ENCODE measurements around the gene FAM170B. TPM values are rescaled to one million over a fixed set of nuclear protein-coding genes. Genes with fewer than 3 reads are reported as not detected.

FAM170B gene
- total and polyA plus RNA-seq, 2 donors (not counting 3 experiments of a cell fraction or from before 2014, with no cell fraction given) = not detected

DNA sequence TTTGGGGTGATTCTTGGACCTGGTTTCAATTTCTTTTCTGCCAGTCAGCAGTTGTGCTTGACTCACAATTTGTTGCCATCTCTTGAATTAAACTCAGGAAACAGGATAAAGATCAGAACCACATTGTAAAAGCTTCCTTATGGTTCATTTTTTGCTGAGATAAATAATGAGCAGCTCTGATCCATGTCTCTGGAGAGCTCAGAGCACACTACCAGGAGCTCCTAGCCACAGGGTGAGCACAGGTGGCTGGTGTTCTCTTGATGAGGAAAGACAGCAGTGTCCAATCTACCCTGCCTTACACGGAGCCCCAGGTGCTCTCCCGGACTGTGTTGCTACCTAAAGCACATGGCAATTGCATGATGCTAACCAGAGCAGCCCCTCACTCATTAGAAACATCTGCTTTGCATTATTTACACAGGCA, 17.2 kb upstream of the FAM170B start:
- Histone ChIP-seq H3K27ac (ENCODE audit: insufficient read depth, low read depth, low read length) (no peak overlapping the region), H4K20me1 (replicated peaks; ENCODE audit: control insufficient read depth, extremely low read depth, insufficient read depth, low read length) (no peaks in the 10 kb centered on the region), H3K36me3 (ENCODE audit: control insufficient read depth in 2 of 2, extremely low read depth in 1 of 2, insufficient read depth in 2 of 2, low read length in 2 of 2) (no peaks in the 10 kb centered on the region), H3K4me2 (ENCODE audit: insufficient read depth, low read length) (no peak overlapping the region), H3K4me3 (replicated peaks in 1 of 3; ENCODE audit: insufficient read depth in 1 of 3, low read depth in 1 of 3, low read length in 3 of 3) (no peak overlapping the region), H2AFZ (ENCODE audit: low read depth, low read length) (no peak overlapping the region), H3K9me1 (replicated peaks; ENCODE audit: control insufficient read depth, extremely low read depth, insufficient read depth, low read length) (no peaks in the 10 kb centered on the region), H3K27me3 (ENCODE audit: control insufficient read depth in 2 of 2, insufficient read depth in 2 of 2, low read length in 2 of 2) (peaks cover 0 to 5% of the 10 kb centered on the region in 2 experiments), H3K9me3 (replicated peaks; ENCODE audit: control insufficient read depth, insufficient read depth, low read length) (no peaks in the 10 kb centered on the region), H3K79me2 (ENCODE audit: control insufficient read depth, insufficient read depth, low read length) (no peaks in the 10 kb centered on the region), H3K4me1 (ENCODE audit: control insufficient read depth, extremely low read depth, insufficient read depth, low read length) (no peaks in the 10 kb centered on the region), H3K9ac (replicated peaks; ENCODE audit: extremely low read depth, insufficient read depth, low read length) (no peak overlapping the region)
- intact Hi-C loops (cut with micrococcal nuclease) (no loop called here), dilution Hi-C loops (cut with MboI; ENCODE audit: extremely low pct_ligation_motif_present, low sequenced_read_pairs) (no loop called here)
- ChIA-PET POLR2A (no interaction called here), CTCF (interaction anchor here (1.1 kb wide), 1 partner anchor 13 kb away, joined by 3 read pairs; no protein-coding TSS in a partner anchor)
- TF ChIP-seq POLR2AphosphoS5 (IDR thresholded peaks at IDR 0.05; ENCODE audit: insufficient read depth, low read depth, low read length) = no peak
- TF ChIP-seq JUN (IDR thresholded peaks at IDR 0.05; ENCODE audit: borderline replicate concordance, insufficient read depth, insufficient read length, low read depth) = no peak
- TF ChIP-seq GATA2 (IDR thresholded peaks at IDR 0.05; ENCODE audit: insufficient read depth, insufficient read length, low read depth, low read length) = no peak
- no peak for TF ChIP-seq FOS (IDR thresholded peaks at IDR 0.05; ENCODE audit: borderline replicate concordance, insufficient read depth, low read length)
- no peak for TF ChIP-seq MYC (IDR thresholded peaks at IDR 0.05; ENCODE audit: low read depth, low read length)
- TF ChIP-seq EZH2 (IDR thresholded peaks at IDR 0.05; ENCODE audit: borderline replicate concordance, low read depth, low read length, severe bottlenecking) = no peak
- no peak for TF ChIP-seq POLR2A (IDR thresholded peaks at IDR 0.05; ENCODE audit: low read depth, low read length)
- FAIRE-seq = no peak
- no peak for DNase-seq (ENCODE audit: low read depth, low spot score)
- no TSS peak for BruUV-seq (replicated peaks)

DNA sequence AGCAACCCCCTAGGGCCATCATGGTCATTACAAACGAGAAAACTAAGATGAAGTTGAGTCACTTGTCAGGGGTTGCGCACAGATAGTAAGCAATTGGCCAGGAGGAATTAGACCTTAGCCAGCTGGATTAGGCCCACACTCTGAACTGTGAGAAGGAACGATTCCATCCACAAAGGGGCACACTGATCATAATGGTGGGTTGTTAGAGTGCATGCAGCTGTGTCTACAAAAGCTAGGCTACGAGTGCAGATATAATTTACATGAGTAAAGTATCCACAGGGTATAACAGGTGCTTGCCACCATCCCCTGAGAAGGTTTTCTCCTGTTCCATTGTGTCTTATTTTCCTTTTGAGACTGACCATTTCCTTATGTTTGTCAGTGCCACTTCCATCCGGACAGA, 16.6 kb upstream of the FAM170B start:
- Histone ChIP-seq H3K9ac (replicated peaks; ENCODE audit: extremely low read depth, insufficient read depth, low read length) (no peak overlapping the region), H3K27me3 (ENCODE audit: control insufficient read depth in 2 of 2, insufficient read depth in 2 of 2, low read length in 2 of 2) (peaks cover 0 to 5% of the 10 kb centered on the region in 2 experiments), H3K4me3 (replicated peaks in 1 of 3; ENCODE audit: insufficient read depth in 1 of 3, low read depth in 1 of 3, low read length in 3 of 3) (no peak overlapping the region), H3K36me3 (ENCODE audit: control insufficient read depth in 2 of 2, extremely low read depth in 1 of 2, insufficient read depth in 2 of 2, low read length in 2 of 2) (no peaks in the 10 kb centered on the region), H3K9me3 (replicated peaks; ENCODE audit: control insufficient read depth, insufficient read depth, low read length) (no peaks in the 10 kb centered on the region), H4K20me1 (replicated peaks; ENCODE audit: control insufficient read depth, extremely low read depth, insufficient read depth, low read length) (no peaks in the 10 kb centered on the region), H3K9me1 (replicated peaks; ENCODE audit: control insufficient read depth, extremely low read depth, insufficient read depth, low read length) (no peaks in the 10 kb centered on the region), H3K79me2 (ENCODE audit: control insufficient read depth, insufficient read depth, low read length) (no peaks in the 10 kb centered on the region), H3K4me1 (ENCODE audit: control insufficient read depth, extremely low read depth, insufficient read depth, low read length) (no peaks in the 10 kb centered on the region), H3K27ac (ENCODE audit: insufficient read depth, low read depth, low read length) (no peak overlapping the region), H2AFZ (ENCODE audit: low read depth, low read length) (no peak overlapping the region), H3K4me2 (ENCODE audit: insufficient read depth, low read length) (no peak overlapping the region)
- POLR2A ChIA-PET = no interaction called here
- TF ChIP-seq POLR2AphosphoS5 (IDR thresholded peaks at IDR 0.05; ENCODE audit: insufficient read depth, low read depth, low read length) (no peak), POLR2A (IDR thresholded peaks at IDR 0.05; ENCODE audit: low read depth, low read length) (no peak), MYC (IDR thresholded peaks at IDR 0.05; ENCODE audit: low read depth, low read length) (no peak), FOS (IDR thresholded peaks at IDR 0.05; ENCODE audit: borderline replicate concordance, insufficient read depth, low read length) (no peak), JUN (IDR thresholded peaks at IDR 0.05; ENCODE audit: borderline replicate concordance, insufficient read depth, insufficient read length, low read depth) (no peak), EZH2 (IDR thresholded peaks at IDR 0.05; ENCODE audit: borderline replicate concordance, low read depth, low read length, severe bottlenecking) (no peak), GATA2 (IDR thresholded peaks at IDR 0.05; ENCODE audit: insufficient read depth, insufficient read length, low read depth, low read length) (no peak)
- TF ChIP-seq, protein P1, sequence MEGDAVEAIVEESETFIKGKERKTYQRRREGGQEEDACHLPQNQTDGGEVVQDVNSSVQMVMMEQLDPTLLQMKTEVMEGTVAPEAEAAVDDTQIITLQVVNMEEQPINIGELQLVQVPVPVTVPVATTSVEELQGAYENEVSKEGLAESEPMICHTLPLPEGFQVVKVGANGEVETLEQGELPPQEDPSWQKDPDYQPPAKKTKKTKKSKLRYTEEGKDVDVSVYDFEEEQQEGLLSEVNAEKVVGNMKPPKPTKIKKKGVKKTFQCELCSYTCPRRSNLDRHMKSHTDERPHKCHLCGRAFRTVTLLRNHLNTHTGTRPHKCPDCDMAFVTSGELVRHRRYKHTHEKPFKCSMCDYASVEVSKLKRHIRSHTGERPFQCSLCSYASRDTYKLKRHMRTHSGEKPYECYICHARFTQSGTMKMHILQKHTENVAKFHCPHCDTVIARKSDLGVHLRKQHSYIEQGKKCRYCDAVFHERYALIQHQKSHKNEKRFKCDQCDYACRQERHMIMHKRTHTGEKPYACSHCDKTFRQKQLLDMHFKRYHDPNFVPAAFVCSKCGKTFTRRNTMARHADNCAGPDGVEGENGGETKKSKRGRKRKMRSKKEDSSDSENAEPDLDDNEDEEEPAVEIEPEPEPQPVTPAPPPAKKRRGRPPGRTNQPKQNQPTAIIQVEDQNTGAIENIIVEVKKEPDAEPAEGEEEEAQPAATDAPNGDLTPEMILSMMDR (IDR thresholded peaks at IDR 0.05; ENCODE audit: extremely low read depth in 1 of 2, insufficient read depth in 1 of 2, low read depth in 1 of 2, low read length in 2 of 2) = no peak
- TF ChIP-seq, protein P2, sequence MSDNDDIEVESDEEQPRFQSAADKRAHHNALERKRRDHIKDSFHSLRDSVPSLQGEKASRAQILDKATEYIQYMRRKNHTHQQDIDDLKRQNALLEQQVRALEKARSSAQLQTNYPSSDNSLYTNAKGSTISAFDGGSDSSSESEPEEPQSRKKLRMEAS (IDR thresholded peaks at IDR 0.05; ENCODE audit: insufficient read depth, insufficient read length) = no peak
- dilution Hi-C loops (cut with MboI; ENCODE audit: extremely low pct_ligation_motif_present, low sequenced_read_pairs) (no loop called here), intact Hi-C loops (cut with micrococcal nuclease) (no loop called here)
- DNase-seq (ENCODE audit: low read depth, low spot score) (no peak), FAIRE-seq (peak; percentile 12)
- no TSS peak for BruUV-seq (replicated peaks)
- CTCF ChIA-PET = interaction anchor here (1.1 kb wide), 1 partner anchor 14 kb away, joined by 3 read pairs; no protein-coding TSS in a partner anchor

Data from endothelial cell of umbilical vein (primary cell).